Nephron (organoid): ENCODE results near the gene DCHS1.

Experiments
- H3K27ac Mint-ChIP-seq, 3 experiments: 2 replicates each; pipeline ENCODE4 v1.8.0; 2020; ENCODE audit warnings: mixed read lengths in 3 of 3, mild to moderate bottlenecking in 2 of 3, moderate library complexity in 1 of 3
- H3K27me3 Mint-ChIP-seq: 2 replicates; pipeline ENCODE4 v1.8.0; 2021; ENCODE audit warnings: low read depth, mild to moderate bottlenecking, moderate library complexity, mixed read lengths
- H3K36me3 Mint-ChIP-seq: 2 replicates; pipeline ENCODE4 v1.8.0; 2020; ENCODE audit warnings: low read depth, mixed read lengths
- H3K4me1 Mint-ChIP-seq: 2 replicates; pipeline ENCODE4 v1.8.0; 2020; ENCODE audit warnings: mixed read lengths
- H3K4me3 Mint-ChIP-seq, 3 experiments: 2 replicates each; pipeline ENCODE4 v1.8.0; 2020; ENCODE audit warnings: mild to moderate bottlenecking in 3 of 3, mixed read lengths in 3 of 3, moderate library complexity in 2 of 3
- H3K9me3 Mint-ChIP-seq: 2 replicates; pipeline ENCODE4 v1.8.0; 2020; ENCODE audit warnings: mixed read lengths
- CTCF ChIP-seq, 3 experiments: fragments of 200-600 bp; sonication (generic); IDR thresholded peaks; one replicate each; pipeline ENCODE4 v1.5.0; 2021; ENCODE audit warnings: antibody characterized with exemption in 3 of 3; ENCODE audit not compliant: unreplicated experiment in 3 of 3

DCHS1 gene

GRCh38 chr11:6640985-6641701, 14.5 kb downstream of the DCHS1 start:
- Mint-ChIP-seq H3K4me3 (no peak overlapping the region), H3K27me3 (no peaks in the 10 kb centered on the region), H3K9me3 (no peaks in the 10 kb centered on the region), H3K36me3 (peaks cover 17% of the 10 kb centered on the region), H3K27ac (no peak overlapping the region), H3K4me1 (peaks cover 6% of the 10 kb centered on the region)
- TF ChIP-seq CTCF (IDR thresholded peaks at IDR 0.05; ENCODE audit: unreplicated experiment in 3 of 3): no peak

- no peak for TF ChIP-seq CTCF (IDR thresholded peaks at IDR 0.05; ENCODE audit: unreplicated experiment in 3 of 3)
- H3K27me3 Mint-ChIP-seq: no peaks in the 10 kb centered on the region
- no peak overlapping the region for H3K27ac Mint-ChIP-seq
- H3K4me1 Mint-ChIP-seq: peaks cover 6% of the 10 kb centered on the region
- H3K36me3 Mint-ChIP-seq: peaks cover 13% of the 10 kb centered on the region
- no peaks in the 10 kb centered on the region for H3K9me3 Mint-ChIP-seq
- H3K4me3 Mint-ChIP-seq: no peak overlapping the region
Observed at GRCh38 chr11:6640036-6640984, 15.3 kb downstream of the DCHS1 start.

GRCh38 chr11:6638429-6638828, 17.2 kb downstream of the DCHS1 start:
- H3K9me3 Mint-ChIP-seq: no peaks in the 10 kb centered on the region
- peaks cover 16% of the 10 kb centered on the region for H3K36me3 Mint-ChIP-seq
- TF ChIP-seq CTCF (IDR thresholded peaks at IDR 0.05; ENCODE audit: unreplicated experiment in 3 of 3): no peak
- H3K4me3 Mint-ChIP-seq: no peak overlapping the region
- H3K27me3 Mint-ChIP-seq: no peaks in the 10 kb centered on the region
- H3K4me1 Mint-ChIP-seq: peaks cover 6% of the 10 kb centered on the region
- no peak overlapping the region for H3K27ac Mint-ChIP-seq

GRCh38 chr11:6637871-6638270, 17.7 kb downstream of the DCHS1 start:
- Mint-ChIP-seq H3K27ac (no peak overlapping the region), H3K4me3 (no peak overlapping the region), H3K9me3 (no peaks in the 10 kb centered on the region), H3K36me3 (peaks cover 21% of the 10 kb centered on the region), H3K27me3 (no peaks in the 10 kb centered on the region), H3K4me1 (peaks cover 6% of the 10 kb centered on the region)
- no peak for TF ChIP-seq CTCF (IDR thresholded peaks at IDR 0.05; ENCODE audit: unreplicated experiment in 3 of 3)

- Mint-ChIP-seq H3K9me3 (no peaks in the 10 kb centered on the region), H3K36me3 (peaks cover 31% of the 10 kb centered on the region), H3K4me3 (no peak overlapping the region), H3K27me3 (peaks cover 4% of the 10 kb centered on the region), H3K27ac (no peak overlapping the region), H3K4me1 (peaks cover 6% of the 10 kb centered on the region)
- no peak for TF ChIP-seq CTCF (IDR thresholded peaks at IDR 0.05; ENCODE audit: unreplicated experiment in 3 of 3)
Observed at GRCh38 chr11:6636480-6636879, 19.1 kb downstream of the DCHS1 start.
